Ovary (tissue), 9 donors: ENCODE measurements around the gene LONRF2. TPM values are rescaled to one million over a fixed set of nuclear protein-coding genes. Genes with fewer than 3 reads are reported as not detected.
"Not testable (repeated sequence)": the region's sequence is repeated elsewhere in the genome, so short reads cannot be mapped to it uniquely, and the experiment has no call there.

ENCODE experiments used
- DNase-seq, 5 donors: peaks; one replicate each; pipeline ENCODE4 v3.0.0-alpha.2; 2019 to 2020
- H3K27ac ChIP-seq, 2 donors: fragments of 200-600 bp; one replicate each; pipeline versions ENCODE4 v1.5.1 to v1.8.0; 2019 to 2022
- H3K27me3 ChIP-seq: fragments of 200-600 bp; one replicate; pipeline ENCODE4 v1.8.0; 2022
- H3K36me3 ChIP-seq: fragments of 200-600 bp; sonication (generic); one replicate; pipeline ENCODE4 v1.5.1; 2019
- H3K4me1 ChIP-seq: one replicate; pipeline ENCODE4 v1.8.1; 2013; ENCODE audit warnings: mild to moderate bottlenecking, moderate library complexity; ENCODE audit not compliant: insufficient read depth
- H3K4me3 ChIP-seq: fragments of 200-600 bp; sonication (generic); one replicate; pipeline ENCODE4 v1.5.1; 2017
- H3K9me3 ChIP-seq, 2 donors: fragments of 200-600 bp in 1 of 2; sonication (generic) in 1 of 2; one replicate each; pipeline versions ENCODE4 v1.5.1 to v1.8.1; 2013 to 2019; ENCODE audit warnings: mild to moderate bottlenecking in 1 of 2, moderate library complexity in 1 of 2
- EP300 ChIP-seq: sonication (generic); formaldehyde crosslinking; IDR thresholded peaks from one replicate; pipeline ENCODE4 v1.6.1; 2017; ENCODE audit warnings: antibody characterized with exemption
- POLR2A ChIP-seq: fragments of 450-650 bp; IDR thresholded peaks from one replicate; pipeline ENCODE4 v1.6.1; 2017; ENCODE audit warnings: antibody characterized with exemption, mild to moderate bottlenecking, moderate library complexity
- WGBS, 3 donors: extraction: QIAGEN DNeasy Blood & Tissue Kit in 1 of 3; methylation state at CpG; one replicate each; pipeline versions ENCODE4 v1.1.5 to v1.1.7; 2013 to 2017; 5-methylcytosine and 5-hydroxymethylcytosine counted together
- intact Hi-C, 4 donors: fragments of 100-400 bp; cut with DNase I; formaldehyde crosslinking; loops; one replicate each; pipeline versions ENCODE4 v1.11.0 to v1.15.1; 2022 to 2023
- polyA plus RNA-seq, 2 donors: library from polyadenylated mRNA; stranded (reverse); fragments of 200-250 nt in 1 of 2; fragments of 350-450 nt in 1 of 2; fragmentation: Illumina TruSeq in 1 of 2; extraction: RNeasy Lipid Tissue Mini Kit (QIAGEN cat#74804) in 1 of 2; gene quantifications; one replicate each; pipeline ENCODE4 v1.2.3, GENCODE V29; 2013 to 2014
- total RNA-seq, 7 donors: library from RNA; depleted of rRNA in 2 of 7; stranded (reverse); fragments of >200 nt in 2 of 7; fragmentation: NEBNext Ultra II Directional in 3 of 7; extraction: Animal tissue kit (Norgen Biotek cat#: 25700) in 3 of 7; gene quantifications; one replicate each; pipeline versions ENCODE4 v1.1.0 to v1.2.4, GENCODE V29; 2016 to 2023
- TF ChIP-seq, protein P1 (sequence below), 3 donors: fragments of 450-650 bp in 2 of 3; fragments of 200-600 bp in 1 of 3; IDR thresholded peaks; one replicate each; pipeline versions ENCODE4 v1.5.1 to v1.8.0; 2016 to 2022; ENCODE audit warnings: antibody characterized with exemption in 3 of 3, mild to moderate bottlenecking in 1 of 3
- donor health status: DM: no; HTN: no; CAD: no; lungs with moderate emphysema.
- donor health status: DM: no; HTN: no; CAD: no.
- donor health status: Bipolar disorder and iron deficiency.
- donor health status: DM: yes; HTN: yes; CAD: no.
- donor health status: DM: no; HTN: no; CAD: no.
- donor health status: DM: yes; HTN: yes; CAD: no.

LONRF2 gene
- total and polyA plus RNA-seq, 9 donors = 4.7 to 133 (median 29.5) TPM

DNA sequence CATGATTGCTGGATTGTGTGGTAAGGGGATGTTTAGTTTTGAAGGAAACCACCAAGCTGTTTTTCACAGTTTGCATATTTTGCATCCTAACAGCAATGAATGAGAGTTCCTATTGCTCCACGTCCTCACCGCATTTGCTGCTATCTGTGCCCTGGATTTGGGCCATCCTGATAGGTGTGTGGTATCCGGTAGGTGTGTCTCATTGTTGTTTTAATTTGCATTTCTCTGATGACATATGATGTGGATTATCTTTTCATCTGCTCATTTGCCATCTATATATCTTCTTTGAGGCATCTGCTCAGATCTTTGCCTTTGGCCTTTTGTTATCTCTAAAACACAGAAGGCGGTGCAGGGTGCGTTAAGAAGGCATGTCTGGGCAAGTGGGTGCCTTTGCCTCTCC, 73.3 kb downstream of the LONRF2 start:
- Histone ChIP-seq H3K4me1 (no peaks in the 10 kb centered on the region), H3K27me3 (no peaks in the 10 kb centered on the region), H3K9me3 (no peaks in the 10 kb centered on the region), H3K27ac (no peak overlapping the region), H3K4me3 (no peak overlapping the region), H3K36me3 (no peaks in the 10 kb centered on the region)
- intact Hi-C loops = loop anchor here in 1 of 4 donors (5.0 kb wide), 1 partner anchor 687 kb away; no protein-coding TSS in a partner anchor
- 92 to 95% (median 94%) methylated on average over 5 of the region's 5 CpGs for WGBS, 3 donors
- TF ChIP-seq, protein P1, sequence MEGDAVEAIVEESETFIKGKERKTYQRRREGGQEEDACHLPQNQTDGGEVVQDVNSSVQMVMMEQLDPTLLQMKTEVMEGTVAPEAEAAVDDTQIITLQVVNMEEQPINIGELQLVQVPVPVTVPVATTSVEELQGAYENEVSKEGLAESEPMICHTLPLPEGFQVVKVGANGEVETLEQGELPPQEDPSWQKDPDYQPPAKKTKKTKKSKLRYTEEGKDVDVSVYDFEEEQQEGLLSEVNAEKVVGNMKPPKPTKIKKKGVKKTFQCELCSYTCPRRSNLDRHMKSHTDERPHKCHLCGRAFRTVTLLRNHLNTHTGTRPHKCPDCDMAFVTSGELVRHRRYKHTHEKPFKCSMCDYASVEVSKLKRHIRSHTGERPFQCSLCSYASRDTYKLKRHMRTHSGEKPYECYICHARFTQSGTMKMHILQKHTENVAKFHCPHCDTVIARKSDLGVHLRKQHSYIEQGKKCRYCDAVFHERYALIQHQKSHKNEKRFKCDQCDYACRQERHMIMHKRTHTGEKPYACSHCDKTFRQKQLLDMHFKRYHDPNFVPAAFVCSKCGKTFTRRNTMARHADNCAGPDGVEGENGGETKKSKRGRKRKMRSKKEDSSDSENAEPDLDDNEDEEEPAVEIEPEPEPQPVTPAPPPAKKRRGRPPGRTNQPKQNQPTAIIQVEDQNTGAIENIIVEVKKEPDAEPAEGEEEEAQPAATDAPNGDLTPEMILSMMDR (IDR thresholded peaks at IDR 0.05) = no peak
- TF ChIP-seq EP300 = no peak
- TF ChIP-seq POLR2A = no peak
- no peak for DNase-seq

DNA sequence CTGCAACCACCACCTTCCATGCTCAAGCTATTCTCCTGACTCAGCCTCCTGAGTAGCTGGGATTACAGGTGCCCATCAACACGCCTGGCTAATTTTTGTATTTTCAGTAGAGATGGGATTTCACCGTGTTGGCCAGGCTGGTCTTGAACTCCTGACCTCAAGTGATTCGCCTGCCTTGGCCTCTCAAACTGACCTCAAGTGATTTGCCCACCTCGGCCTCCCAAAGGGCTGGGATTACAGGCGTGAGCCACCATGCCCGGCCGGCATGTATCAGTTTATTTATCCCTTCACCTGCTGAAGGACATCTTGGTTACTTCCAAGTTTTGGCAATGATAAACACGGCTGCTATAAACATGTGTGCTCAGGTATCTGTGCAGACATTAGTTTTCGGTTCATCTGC, 73.7 kb downstream of the LONRF2 start:
- intact Hi-C loops = loop anchor here in 1 of 4 donors (5.0 kb wide), 1 partner anchor 686 kb away; no protein-coding TSS in a partner anchor
- not testable (repeated sequence) for H3K9me3 ChIP-seq, H3K4me1 ChIP-seq, H3K36me3 ChIP-seq, H3K27ac ChIP-seq, DNase-seq, H3K4me3 ChIP-seq, H3K27me3 ChIP-seq
- WGBS, 3 donors = 85 to 95% (median 91%) methylated on average over 9 of the region's 9 CpGs

DNA sequence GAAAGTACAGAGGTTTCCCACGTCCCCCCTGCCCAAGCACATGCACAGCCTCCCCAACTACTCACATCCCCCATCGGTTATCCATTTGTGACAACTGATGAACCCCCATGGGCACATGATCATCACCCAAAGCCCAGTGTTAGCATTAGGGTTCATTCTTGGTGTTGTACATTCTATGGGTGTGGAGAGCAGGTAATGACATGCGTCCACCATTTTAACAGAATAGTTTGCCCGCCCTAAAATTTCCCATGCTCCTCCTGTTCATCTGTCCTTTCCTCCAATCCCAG, 74.3 kb downstream of the LONRF2 start:
- intact Hi-C loops = loop anchor here in 1 of 4 donors (5.0 kb wide), 1 partner anchor 686 kb away; no protein-coding TSS in a partner anchor
- Histone ChIP-seq H3K27ac (no peak overlapping the region), H3K27me3 (no peaks in the 10 kb centered on the region), H3K4me3 (no peak overlapping the region), H3K4me1 (no peaks in the 10 kb centered on the region), H3K36me3 (no peaks in the 10 kb centered on the region), H3K9me3 (no peaks in the 10 kb centered on the region)
- DNase-seq = no peak
- TF ChIP-seq EP300 = no peak
- TF ChIP-seq POLR2A = no peak
- TF ChIP-seq, protein P1 (IDR thresholded peaks at IDR 0.05) = no peak
- WGBS, 3 donors = 90 to 93% (median 93%) methylated on average over 4 of the region's 4 CpGs

DNA sequence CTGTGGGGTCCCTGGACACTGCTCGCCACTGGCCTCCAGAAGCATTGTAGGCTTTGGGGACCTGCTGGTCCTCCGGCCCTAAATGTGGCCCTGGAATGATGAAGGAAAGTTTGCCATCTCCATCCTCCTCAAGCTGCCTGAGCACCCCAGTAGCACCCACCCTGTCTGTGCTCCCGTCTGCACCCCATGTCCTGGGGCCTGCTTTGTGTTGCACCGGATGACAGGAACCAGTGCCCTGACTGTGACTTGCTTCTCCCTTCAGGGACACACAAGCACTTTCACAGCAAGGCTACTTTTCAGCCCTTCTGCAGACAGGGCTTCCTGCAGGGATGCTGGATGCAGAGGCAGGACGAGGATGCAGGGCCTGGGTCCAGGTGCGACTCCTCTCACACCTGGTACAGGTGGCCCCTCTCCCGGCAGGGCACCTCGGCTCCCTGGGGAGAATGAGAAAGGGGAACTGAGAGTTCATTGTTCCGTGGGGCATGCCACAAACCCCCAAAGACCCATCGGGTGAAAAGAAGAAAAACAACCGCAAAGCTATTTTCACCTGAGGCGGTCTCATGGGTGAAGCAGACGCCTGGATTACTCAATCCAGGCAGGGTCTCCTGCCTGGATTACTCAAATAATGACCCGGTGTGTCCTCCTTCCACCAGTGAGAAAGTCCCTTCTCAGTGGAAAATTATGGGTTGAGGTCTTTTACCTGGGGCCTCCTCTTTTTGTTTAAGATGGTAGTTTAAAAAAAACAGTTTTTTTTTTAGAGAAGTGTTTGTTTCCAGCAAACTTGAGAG, 74.9 kb downstream of the LONRF2 start:
- TF ChIP-seq, protein P1 (IDR thresholded peaks at IDR 0.05) = no peak
- no peak for TF ChIP-seq EP300
- no peak for TF ChIP-seq POLR2A
- 88 to 90% (median 88%) methylated on average over 14 of the region's 14 CpGs for WGBS, 3 donors
- DNase-seq = no peak
- no peak overlapping the region for H3K4me3 ChIP-seq
- H3K9me3 ChIP-seq = no peaks in the 10 kb centered on the region
- H3K4me1 ChIP-seq = no peaks in the 10 kb centered on the region
- no peaks in the 10 kb centered on the region for H3K36me3 ChIP-seq
- H3K27ac ChIP-seq = no peak overlapping the region
- intact Hi-C loops = loop anchor here in 1 of 4 donors (5.0 kb wide), 1 partner anchor 685 kb away; no protein-coding TSS in a partner anchor
- no peaks in the 10 kb centered on the region for H3K27me3 ChIP-seq
